Lower leg skin (tissue), 4 donors: ENCODE measurements around the gene PYGO2. TPM values are rescaled to one million over a fixed set of nuclear protein-coding genes. Genes with fewer than 3 reads are reported as not detected.

ENCODE experiments used
- DNase-seq, 2 donors: peaks; one replicate each; pipeline ENCODE4 v3.0.0-alpha.2; 2019; ENCODE audit warnings: low spot score in 2 of 2
- H3K4me3 ChIP-seq: fragments of 200-600 bp; sonication (generic); 2 replicates; pipeline ENCODE4 v1.5.1; 2017; ENCODE audit warnings: mild to moderate bottlenecking, low read depth; ENCODE audit not compliant: poor library complexity, severe bottlenecking
- CTCF ChIP-seq, 3 donors: fragments of 450-650 bp; IDR thresholded peaks; one replicate each; pipeline ENCODE4 v1.5.1; 2016; ENCODE audit warnings: antibody characterized with exemption in 3 of 3, mild to moderate bottlenecking in 3 of 3, moderate library complexity in 2 of 3
- POLR2A ChIP-seq, 2 donors: fragments of 450-650 bp; IDR thresholded peaks; one replicate each; pipeline ENCODE4 v1.6.1; 2016 to 2017; ENCODE audit warnings: antibody characterized with exemption in 2 of 2, mild to moderate bottlenecking in 1 of 2, moderate library complexity in 1 of 2
- WGBS, 2 donors: methylation state at CpG; one replicate each; pipeline ENCODE4 v1.1.5; 2018; 5-methylcytosine and 5-hydroxymethylcytosine counted together
- intact Hi-C: fragments of 100-400 bp; cut with DNase I; formaldehyde crosslinking; loops from one replicate; pipeline ENCODE4 v1.15.0; 2023; ENCODE audit warnings: low total_unique reads
- total RNA-seq, 4 donors: library from RNA; depleted of rRNA; stranded (reverse); fragments of >200 nt; gene quantifications; one replicate each; pipeline ENCODE4 v1.1.0, GENCODE V29; 2016

The PYGO2 gene
- total RNA-seq, 4 donors from 2014 or later: 31.9 to 38.0 (median 36.3) TPM

DNA sequence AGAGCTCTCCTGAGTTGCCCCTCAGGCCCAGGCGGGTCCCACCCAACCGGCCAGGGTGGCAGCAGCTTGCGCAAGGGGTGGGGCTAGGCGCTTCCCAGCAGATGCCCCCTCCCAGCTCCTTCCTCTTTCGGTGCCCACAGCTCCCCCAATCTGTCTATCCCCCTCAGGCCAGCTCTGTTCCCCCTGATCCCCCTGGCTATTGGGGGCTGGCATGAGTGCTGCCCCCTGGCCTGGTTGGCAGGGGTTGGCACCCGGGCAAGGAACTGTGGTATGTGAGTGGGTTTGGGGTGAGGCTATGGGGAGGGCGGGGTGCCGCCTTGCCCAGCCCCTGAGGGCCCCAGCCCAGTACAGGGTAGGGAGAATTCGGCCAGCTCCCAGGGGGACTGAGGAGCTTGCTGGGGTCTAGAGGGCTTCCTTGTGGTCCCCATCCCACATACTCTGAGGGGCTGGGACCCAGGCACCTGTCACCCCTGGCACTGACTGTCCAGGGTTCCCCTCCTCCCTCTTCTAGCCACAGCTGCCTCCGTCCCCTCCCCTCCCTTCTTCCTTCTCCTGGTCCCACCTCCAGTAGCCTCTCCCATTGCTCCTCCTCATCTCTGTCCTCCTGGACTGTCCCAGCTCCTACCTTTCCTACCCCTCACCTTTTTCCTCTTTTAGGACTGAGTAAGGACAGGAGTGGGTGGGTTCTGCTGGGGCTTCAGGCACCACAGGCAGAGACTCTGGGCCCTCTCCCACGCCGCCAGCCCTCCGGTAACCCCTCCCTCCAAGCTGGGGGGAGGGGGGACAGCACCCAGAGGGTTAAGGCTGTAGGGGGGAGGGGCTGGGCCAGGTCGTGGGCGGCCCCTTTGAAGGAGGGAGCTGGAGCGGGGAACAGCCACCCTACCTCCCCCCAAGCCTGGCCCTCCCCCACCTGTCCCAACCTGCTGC is 46.7 kb upstream of the PYGO2 start:
- intact Hi-C loops: no loop called here
- whole genome bisulfite sequencing, 2 donors: 34 to 41% methylated on average over 12 to 15 of the region's 16 CpGs
- H3K4me3 ChIP-seq: peak overlapping the region; percentile 42
- DNase-seq: peak in 1 of 2 donors; percentile 95
- TF ChIP-seq CTCF (IDR thresholded peaks at IDR 0.05) (no peak), POLR2A (IDR thresholded peaks at IDR 0.05) (no peak)

DNA sequence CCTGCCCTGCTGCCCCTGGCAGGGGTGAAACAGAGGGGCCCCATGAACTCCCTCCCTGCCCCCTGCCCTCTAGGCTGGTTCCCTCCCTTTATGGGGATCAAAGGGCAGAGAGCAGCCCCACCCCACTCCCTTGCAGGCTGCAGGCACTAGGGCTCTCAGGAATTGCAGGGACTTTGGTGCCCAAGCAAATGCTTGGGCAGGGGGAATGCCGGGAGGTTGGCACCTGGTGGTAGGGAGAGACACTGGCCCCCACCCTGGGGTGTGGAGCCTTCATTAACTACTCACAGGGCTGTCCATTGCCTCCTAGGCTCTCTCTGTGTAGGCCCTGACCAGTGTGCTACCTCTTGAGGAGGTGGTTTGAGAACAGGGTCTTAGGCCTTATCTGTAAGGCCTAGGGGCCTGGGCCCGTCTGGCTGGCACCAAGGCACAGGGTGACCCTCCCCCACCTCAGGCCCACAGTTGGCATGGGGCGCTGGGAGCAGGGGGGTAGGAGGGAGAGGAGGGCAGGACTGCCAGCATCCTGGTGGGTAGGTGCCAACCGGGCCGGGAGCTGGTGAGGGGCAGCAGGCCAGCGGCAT is 45.8 kb upstream of the PYGO2 start:
- WGBS, 2 donors: 29 to 50% methylated on average over 6 of the region's 6 CpGs
- TF ChIP-seq POLR2A (IDR thresholded peaks at IDR 0.05) (no peak), CTCF (IDR thresholded peaks at IDR 0.05) (no peak)
- intact Hi-C loops: no loop called here
- peak in 1 of 2 donors; percentile 89 for DNase-seq
- no peak overlapping the region for H3K4me3 ChIP-seq

DNA sequence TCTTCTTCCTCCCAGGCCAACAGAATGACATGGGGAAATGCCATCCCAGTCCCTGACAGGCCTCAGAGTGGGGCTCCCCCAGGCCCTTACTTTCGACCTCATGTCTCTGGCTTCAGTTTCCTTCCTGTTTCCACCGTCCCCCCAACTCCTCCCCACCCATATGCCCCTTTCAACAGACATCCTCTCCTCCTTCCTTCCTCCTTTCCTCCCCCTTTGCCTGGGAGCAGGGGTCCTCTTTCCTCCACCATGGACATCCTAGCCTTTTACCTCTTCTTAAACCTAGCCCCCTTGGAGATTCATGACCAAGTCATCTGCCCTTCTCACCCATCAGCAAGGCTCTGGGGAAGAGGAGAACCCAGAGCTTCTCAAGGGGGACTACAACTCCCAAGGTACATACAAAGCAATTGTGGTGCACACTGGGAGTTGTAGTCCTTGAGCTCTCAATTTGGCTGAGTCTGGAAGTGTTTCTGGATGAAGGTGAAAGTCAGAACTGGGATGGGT is 45.1 kb upstream of the PYGO2 start:
- intact Hi-C loops: no loop called here
- no peak for TF ChIP-seq POLR2A (IDR thresholded peaks at IDR 0.05)
- DNase-seq: peak in 1 of 2 donors; percentile 85
- 35 to 38% methylated on average over 2 of the region's 2 CpGs for WGBS, 2 donors
- no peak overlapping the region for H3K4me3 ChIP-seq

DNA sequence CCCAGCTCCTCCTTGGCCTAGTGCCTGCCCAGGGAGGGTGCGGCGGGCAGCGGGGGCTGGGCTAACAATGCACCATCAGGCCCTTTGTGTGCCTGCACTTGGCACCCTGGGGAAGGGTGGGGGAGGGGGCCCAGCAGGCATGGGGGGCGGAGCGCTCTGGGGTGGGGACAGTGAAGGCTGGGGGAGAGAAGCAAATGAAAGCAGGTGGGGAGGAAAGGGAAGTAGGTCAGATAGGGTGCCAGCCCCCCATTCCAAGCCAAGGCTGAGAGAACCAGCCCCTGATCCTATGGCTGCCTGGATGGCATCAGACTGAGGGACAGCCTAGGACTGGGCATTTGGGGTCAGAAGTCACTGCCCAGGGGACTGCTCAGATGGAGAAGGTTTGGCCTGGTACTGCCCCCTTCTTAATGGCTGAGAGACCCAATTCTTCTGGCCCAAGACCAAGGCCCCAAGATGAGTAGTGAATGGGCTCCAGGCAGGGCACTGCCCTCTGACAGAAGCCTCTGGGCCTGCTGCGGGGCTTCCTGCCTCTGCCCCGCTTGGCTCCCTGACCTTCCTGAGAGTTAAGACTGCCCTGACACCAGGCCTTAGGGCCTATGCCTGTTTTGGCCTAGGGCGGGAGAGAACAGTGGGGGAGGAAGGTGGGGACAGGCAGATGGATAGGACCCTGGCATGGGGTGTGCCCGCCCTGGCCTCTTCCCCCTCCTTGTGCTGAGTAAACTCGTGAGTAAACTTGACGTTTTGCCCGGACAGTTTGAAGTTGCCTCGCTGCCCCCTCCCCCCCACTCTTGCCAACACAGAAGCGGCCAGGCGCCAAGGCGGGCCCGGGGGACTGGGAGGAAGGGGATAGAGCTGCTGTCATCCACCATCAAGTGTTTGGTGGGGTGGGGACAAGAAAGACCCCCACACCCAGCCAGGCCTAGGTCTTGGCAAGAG is 43.8 kb upstream of the PYGO2 start:
- H3K4me3 ChIP-seq: no peak overlapping the region
- peak; percentile 73 to 94 for DNase-seq
- intact Hi-C loops: no loop called here
- TF ChIP-seq CTCF (IDR thresholded peaks at IDR 0.05) (no peak), POLR2A (IDR thresholded peaks at IDR 0.05) (no peak)
- 15 to 19% methylated on average over 15 to 17 of the region's 17 CpGs for WGBS, 2 donors

DNA sequence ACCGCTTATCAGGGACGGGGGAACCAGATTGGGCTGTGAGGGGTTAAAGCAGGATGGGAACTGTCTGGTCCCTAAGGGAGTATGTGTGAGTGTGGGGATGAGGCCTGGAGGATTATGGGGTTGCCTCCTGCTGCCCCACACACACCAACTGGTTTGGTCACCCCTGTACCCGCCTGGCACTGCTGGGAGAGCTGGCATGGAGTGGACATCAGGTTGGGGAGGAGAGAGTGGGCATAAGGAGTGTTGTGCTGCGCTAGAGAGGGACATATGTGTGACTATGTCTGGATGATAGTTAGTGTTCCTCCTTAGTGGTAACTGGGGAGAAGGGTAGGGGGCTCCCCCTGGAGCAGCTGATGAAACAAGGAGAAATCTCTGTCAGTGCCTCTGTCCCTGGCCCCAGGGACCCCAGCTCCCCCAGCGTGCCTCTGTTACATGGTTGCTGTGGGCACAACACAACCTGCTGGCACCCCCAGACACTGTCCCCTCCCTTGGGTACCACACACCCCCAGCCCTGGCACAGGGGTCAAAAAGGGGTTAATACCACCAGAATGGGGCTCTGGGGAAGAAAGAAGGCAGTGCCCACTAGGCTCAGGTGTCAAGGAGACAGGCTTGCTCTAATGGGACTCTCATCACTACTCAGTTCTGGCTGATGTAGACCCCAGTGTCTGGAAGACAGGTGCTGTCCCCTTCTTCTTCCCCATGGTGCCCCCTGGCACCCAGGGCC is 42.9 kb upstream of the PYGO2 start:
- 16 to 19% methylated on average over 5 of the region's 5 CpGs for WGBS, 2 donors
- intact Hi-C loops: no loop called here
- TF ChIP-seq CTCF (IDR thresholded peaks at IDR 0.05): no peak
- no peak for TF ChIP-seq POLR2A (IDR thresholded peaks at IDR 0.05)
- DNase-seq: peak in 1 of 2 donors; percentile 86
- H3K4me3 ChIP-seq: peak overlapping the region; percentile 66
